HG03108 (cell line): ENCODE measurements around the gene C6orf132.

Source experiments
- ATAC-seq: cut with Tn5 transposase; IDR thresholded peaks from one replicate; pipeline ENCODE4 v1.9.1; 2021; ENCODE audit warnings: moderate library complexity; ENCODE audit not compliant: unreplicated experiment

Gene C6orf132

DNA sequence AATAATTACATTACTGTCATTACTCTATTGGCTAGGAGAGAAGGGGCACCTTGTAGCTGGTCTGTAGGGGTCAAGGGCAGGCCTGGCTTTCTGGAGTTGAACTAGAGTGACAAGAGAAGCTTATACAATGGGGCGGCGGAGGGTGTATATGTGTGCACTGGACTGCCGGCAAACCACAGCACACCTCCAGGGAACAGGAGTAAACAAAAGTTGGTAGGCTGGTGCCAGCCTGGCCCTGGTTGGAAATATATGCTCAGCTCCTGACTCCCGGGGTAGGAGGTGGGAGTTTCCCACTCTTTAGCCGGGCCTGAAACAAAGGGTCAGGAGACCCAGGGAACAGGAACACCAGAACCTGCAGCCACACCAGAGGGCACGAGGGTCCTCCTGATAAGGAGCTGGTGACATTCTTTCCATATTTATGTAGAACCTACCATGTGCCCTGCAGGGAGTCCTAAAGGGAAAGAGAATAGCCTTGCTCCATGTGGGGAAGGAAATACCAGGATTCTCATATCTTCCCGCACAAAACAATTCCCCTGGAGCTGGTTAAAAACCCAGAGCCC lies 5.1 kb downstream of the C6orf132 start:
- ATAC-seq: no peak

DNA sequence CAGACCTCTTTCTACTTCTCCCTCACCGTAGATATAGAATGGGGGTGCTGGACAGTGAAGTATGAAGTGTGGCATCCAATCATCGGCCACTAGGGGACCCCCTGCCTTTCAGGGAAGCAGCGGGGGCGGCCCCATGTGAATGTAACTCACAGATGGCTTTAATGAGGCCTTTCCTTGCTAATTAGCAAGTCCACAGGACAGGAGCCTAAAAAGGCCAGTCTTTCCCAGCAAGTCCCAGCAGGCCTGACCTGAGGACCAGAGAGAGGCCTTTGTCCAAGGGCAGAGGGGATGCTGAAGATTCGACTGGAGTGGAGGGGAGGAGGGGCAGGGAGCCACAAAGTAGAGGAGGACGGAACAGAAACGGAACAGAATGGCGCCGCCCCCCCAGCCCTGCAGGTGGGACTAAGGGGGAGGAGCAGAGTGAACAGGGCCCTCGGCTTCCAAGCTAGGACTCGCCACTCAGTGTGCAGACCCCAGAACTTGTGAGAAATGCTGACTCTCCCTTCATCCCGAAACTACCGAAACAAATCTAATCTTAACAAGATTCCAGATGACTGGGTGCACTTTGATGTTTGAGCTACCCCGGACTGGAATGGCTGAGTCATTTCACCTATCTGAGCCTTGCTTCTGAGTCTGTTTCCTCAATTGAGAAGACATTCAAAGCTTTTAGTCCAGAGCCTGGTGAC lies 5.8 kb downstream of the C6orf132 start:
- no peak for ATAC-seq

DNA sequence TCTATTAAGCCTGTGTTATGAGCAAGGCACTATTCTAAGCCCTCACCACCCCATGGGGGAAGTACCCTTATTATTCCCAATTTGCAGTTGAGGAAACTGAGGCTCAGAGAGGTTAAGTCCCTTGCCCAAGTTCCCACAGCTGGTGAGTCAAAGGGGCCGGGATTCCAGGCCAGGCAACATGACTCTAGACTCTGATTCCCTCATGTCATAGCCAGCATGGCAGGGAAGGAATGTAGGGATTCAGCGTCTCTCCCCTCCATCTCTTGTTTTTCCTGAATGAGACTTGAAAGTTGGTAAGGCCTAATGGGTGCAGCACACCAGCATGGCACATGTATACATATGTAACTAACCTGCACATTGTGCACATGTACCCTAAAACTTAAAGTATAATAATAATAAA lies 6.7 kb downstream of the C6orf132 start:
- no peak for ATAC-seq

DNA sequence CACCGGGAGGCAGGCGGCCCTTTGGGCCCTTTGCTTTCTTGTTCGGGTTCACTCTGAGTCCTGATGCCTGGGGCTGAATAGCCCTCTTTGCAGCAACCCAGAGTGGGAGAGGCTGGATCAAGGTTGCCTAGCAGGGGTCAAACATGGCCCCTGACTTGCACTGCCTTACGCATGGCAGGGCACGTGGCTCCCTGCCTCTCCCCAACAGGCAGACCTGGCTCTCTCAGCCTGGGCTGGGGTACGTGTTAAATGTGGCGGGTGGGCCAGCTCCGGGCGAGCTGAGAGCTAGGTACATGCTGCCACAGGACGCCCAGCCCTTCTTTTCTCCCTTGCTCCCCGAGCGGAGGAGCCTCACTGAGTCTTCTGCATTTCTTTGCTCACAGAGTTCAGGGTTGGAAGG lies 7.3 kb downstream of the C6orf132 start:
- no peak for ATAC-seq

DNA sequence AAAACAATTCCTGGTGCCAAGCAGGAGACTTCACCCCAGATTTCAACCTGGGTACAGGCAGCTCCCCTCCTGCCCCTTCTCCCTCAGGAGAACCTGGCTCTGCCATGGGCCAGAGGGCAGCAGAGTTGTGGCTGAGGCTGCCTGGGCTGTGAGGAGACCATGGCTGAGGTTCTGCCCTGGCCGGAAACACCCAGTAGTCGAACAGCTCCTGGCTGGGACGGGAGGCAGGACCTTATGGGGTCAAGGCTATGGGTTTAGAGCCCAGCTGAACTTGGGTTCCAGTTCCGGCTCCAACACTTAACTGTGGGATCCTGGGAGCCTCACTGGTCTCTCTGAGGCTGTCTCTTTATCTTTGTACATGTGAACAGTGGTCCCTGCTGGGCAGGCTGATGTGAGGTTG lies 8.5 kb downstream of the C6orf132 start:
- ATAC-seq: no peak

DNA sequence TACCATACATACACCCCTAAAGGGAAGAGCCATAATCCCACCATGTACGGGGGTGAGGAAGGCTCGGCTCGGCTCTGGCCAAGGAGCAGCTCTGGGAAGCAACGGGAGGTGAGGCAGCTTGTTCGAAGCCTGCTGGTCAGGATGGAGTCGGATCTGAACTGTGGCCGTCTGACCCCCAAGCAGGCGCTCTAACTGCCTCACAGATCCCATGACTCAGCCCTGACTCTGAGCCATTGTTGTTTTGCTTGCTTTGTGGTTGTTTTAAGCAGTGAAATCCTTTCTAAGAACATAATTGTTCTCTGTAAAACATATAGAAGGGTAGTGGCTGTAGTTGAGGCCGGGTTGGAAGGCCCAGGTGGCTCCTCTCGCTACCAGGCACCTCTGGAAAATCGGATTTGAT lies 10.9 kb downstream of the C6orf132 start:
- ATAC-seq: no peak

DNA sequence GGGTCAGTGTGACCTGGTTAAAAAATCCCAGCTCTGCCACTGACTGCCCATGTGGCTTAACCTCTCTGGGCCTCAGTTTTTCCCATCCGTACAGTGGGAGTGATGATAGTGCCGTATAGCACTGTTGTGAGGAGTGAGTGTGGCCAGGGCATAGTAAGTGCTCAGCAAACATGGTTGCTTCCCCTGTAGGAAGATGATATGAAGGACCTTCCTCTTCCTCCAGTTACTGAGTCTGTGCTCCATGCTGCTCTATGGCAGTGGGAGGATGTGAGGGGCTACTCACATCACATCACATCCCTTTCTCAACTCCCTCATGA lies 13.1 kb downstream of the C6orf132 start:
- no peak for ATAC-seq

DNA sequence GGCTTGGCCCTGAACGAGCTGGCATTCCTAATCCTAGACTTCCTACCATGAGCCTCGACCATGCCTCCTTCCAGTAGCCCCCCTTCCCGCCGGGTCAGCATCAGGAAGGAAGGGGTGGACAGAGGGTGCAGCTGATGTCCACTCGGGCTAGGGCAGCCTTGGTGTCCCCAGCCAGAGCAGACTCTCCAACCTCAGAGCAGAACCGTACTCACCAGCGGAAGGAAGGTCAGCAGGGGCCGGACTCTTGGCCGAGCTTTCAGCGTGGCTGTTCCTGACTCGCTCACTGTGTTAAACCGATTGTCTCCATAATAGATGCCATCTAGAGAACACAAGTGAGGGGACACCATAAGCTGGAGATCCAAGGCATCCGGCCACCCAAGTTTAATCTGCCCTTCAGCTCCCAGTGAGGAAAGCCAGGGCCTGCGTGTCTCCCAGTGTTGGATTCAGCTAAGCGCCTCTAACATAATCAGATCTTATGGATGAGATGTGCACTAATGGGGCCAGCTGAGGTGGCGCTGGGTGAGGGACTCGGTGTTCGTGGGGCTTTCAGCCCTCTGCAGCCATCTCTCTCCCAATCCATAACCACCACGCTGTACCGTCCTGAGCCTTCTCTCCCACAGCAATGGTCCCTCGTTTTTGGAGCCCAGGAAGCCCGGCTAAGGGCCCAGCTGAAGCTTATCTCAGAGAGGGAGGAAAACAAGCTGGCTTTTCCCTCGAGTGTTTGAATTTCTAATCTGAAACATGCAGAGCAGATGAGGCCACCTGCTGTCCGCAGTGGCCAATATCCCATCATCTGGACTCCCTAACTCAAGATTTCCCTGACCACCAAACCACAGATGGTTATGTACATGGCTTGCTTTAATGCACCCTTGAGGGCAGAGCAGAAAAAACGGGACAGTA lies 13.7 kb downstream of the C6orf132 start:
- ATAC-seq: no peak

DNA sequence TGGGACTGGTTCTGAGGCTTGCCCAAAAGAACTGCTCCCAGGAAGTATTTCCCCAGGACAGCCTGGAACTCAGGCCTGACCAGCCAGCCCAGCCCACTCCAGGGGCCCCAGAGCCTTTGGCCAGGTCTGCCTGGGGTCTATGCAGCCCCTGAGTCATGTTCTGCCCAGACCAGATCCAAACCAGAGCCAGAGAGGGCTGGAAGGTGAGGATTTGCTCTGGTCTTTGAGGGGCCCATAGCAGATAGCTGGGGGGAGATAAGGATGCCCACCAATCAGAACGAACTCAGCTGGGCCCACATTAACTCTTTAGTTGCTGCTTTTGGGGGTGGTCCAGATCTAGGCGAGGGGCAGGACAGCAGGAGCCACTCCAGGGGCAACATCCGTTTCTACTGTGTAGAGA lies 16.8 kb downstream of the C6orf132 start:
- ATAC-seq: no peak

DNA sequence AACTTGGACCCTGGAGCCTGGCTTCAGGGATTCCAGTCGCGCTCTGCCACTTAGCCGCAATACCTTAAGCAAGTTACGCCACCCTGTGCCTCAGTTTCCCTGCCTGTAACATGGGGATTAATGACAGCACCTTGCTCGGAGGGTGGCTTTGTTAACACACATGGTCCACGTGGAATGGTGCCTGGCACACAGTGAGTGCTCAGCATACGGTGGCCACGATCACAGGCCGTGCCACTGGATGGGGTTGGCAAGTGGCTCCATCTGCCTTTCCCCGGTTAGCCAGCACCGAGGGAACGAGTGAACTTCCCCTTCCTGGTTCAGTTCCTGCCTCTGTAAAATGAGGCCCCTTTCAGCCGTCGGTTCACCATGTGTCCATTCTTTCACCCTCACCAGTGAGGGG lies 17.2 kb downstream of the C6orf132 start:
- no peak for ATAC-seq

DNA sequence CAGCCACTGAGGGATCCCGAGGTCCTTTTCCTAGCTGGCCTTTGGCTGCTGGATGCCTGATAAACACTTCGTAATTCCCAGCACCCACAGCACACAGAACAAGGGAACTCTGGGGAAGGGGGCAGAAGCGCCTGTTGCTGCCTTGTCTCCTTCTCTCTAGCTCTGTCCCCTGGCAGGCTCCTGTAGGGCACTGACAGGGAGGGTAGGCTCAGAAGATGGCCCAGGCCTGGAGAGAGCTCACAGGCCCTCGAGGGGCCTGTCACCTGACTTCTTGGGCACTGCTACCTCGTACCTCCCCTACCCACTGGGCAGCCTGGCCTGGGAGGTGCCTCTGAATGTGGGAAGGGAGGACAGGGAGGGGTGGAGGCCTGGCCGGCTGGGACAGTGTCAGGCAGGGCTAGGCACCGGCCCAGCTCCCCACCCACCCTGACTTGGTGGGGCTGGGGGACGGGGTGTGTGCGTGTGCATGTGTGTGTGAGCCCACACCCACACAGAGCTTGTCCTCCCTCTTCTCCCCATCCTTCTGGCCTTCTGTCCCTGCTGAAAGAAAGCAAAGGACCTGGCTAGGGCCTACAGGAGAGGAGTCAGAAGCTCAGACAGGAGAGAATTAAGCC lies 18.1 kb downstream of the C6orf132 start:
- ATAC-seq: no peak

DNA sequence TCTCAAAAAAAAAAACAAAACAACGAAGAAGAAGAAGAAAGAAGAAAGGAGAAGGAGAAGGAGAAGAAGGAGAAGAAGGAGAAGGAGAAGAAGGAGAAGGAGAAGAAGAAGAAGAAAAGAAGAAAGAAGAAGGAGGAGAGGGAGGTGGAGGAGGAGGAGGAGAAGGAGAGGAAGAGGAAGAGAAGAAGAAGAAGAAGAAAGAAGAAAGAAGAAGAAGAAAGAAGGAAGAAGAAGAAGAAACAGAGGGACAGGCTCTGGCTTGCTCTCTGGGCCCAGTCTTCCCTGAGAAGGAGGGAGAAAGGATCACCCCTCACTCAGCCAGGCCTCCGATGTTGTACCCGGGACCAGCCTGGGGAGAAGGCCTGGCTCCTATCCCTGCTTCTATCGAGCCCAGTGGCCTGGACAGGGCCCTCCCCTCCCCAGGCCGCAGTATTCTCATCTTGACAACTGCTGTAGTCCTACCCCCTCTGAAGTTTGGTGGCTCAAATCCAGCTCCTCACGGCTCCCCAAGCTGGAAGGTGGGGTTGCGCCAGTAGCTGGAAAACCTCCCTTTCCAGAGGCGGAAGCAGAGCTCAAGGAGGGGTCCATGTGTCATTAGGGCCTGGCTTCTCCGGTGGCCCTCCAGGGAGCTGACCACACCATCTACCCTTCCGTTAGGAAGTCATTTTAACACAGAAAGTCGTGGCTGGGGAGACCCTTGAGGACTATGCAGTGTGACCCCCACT lies 18.9 kb downstream of the C6orf132 start:
- no peak for ATAC-seq

DNA sequence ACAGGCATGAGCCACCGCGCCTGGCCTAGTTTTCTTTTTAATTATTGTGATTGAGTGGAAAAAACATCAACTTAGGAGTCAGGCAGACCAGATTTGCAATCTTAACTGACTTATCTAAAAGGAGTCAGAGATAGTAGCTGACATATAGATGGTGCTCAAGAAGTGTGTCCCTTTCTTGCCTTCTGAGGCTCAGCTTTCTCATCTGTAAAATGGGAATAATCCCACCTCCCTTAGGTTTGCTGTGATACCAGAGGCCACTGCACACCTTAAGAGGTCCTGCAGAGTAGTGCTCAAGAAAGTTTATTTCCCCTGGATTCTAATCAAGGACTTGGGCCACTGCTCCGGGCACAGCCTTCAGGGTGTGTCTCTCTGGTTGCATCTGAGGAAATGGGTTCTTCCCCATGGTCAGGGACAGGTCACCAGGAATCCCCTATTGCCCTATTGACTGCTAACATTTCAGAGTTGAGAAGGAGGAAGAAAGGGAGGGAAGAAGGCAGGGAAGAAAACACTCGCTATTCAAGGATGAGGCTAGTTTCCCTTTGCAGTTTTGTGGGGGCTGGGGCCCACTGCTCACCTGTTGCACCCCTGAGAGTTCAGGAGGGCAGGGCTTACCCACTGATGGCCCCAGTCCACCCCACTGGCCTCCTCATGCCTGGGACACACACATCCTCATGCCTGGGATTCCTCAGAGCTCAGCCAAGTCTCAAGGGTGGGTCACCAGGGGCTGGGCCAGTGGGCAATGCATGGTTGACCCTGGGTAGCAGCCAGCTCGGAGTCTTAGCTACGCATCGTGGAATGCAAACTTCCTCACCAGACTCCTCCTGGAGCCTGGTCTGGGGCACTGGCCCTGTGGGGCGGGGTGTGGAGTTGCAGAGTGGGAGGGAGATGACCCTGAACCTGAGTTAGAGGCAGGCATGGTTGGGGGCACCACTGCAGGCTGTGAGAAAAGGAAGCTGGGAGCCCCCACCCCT lies 21.2 kb downstream of the C6orf132 start:
- ATAC-seq: no peak

DNA sequence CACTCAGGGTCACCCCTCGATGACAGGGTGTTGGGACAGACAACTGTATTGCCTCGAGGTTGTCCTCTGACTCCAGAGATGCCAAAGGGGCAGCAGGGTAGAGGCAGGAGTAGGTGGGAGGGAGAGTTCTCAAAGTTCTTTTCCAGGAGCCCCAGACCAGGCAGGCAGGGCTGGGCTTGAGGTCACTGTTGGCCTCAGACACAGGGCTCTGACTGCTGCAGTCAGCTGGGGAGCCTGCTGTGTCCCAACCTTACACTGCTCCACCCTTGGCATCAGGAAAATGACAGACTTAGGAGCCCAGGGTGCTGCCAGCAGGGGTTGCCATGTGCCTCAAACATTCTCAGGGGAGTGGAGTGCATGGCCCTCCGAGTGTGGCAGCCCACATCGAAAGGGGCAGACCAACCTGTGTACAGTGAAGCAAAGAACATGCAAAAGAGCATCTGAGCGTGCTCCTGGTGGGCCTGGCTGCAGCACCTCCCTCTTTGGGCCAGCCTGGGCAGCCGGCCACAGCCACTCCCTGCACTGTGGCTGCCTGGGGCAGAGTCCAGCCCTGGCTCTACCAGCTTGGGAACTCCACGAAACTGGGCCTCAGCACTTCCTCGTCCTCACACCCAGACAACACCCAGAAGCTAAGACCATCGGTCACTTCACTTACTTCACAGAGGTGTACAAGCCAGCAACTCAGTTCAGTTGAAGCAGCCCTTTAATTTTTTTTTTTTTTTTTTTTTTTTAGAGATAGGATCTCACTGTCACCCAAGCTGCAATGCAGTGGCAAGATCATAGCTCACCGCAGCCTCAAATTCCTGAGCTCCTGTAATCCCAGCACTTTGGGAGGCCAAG lies 24.0 kb downstream of the C6orf132 start:
- no peak for ATAC-seq

DNA sequence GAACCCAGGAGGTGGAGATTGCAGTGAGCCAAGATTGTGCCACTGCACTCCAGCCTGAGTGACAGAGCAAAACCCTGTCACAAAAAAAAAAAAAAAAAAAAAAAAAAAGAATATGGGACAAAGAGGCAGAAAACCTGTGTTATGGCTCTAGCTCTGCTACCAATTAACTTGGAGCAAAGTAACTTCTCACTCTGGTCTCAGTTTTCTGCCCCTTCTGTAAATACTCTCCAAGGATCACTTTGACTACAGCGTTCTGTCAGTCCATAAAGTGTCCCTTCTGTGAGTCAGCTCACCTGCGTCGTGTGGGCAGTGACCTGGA lies 24.6 kb downstream of the C6orf132 start:
- no peak for ATAC-seq

DNA sequence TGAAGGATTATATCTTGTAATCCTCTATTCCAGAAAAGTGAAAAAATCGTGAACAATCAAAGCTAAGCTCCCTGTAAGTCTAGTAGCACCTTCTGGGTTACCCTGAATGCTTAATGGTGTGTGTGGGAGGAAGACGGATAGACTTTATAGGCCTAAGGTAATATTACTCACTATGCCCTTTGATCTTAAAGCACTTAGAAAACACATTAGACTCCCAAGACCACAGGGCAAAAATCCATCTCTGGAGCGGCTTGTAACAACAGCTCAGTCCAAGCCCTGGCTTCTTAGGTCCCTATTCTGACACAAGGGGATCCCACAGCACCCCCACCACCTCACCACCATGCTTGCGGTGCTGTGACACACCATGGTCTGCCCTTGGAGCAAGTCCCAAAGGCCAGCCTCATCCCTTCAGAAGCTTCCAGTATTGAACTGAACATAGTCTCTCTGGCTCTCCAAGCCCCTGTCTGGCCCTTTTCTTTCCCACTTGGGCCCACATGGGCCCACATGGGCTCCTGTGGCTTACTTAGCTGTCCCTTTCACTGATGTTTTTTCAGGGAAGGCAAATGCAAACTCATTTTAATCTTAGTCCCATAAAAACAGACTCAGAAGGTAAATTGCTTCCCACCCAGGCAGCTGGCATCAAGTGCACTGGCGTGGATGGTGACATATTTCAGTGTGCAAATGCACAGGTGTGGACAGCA lies 28.3 kb downstream of the C6orf132 start:
- ATAC-seq: no peak

DNA sequence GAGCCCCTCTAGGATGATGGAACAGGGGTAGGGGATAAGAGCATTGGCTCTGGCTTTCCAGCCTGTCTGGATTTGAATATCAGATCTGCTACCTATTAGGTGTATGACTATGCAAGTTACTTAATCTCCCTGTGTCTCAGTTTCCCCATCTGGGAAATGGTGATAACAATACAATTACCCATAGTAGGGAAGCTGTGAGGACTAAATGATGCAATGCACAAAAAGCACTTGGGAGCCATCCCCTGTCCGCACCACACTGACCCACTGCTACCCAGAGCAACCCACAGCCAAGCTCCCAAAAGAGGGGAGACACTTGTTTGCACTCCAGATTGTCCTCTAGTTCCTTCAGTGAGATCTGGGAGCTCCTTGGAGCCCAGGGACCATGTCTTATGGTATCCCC lies 30.1 kb downstream of the C6orf132 start:
- ATAC-seq: no peak

DNA sequence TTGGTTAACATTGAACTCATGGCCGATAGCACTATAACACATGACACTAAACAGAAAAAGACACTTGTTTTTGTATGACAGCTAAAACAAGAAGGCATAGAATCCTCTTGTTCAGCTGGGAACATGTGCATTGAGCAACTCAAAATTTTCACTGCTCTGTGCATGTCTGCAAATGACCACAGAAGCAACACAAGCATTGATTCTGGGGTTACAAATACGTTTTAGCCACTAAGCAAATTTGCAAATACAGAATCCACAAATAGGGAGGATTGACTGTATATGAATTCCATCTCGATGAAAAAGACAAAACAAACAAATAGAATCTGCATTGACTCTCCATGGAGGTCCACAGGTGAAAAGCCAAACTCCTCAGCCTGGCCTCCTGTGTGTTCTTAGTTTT lies 31.7 kb downstream of the C6orf132 start:
- no peak for ATAC-seq

DNA sequence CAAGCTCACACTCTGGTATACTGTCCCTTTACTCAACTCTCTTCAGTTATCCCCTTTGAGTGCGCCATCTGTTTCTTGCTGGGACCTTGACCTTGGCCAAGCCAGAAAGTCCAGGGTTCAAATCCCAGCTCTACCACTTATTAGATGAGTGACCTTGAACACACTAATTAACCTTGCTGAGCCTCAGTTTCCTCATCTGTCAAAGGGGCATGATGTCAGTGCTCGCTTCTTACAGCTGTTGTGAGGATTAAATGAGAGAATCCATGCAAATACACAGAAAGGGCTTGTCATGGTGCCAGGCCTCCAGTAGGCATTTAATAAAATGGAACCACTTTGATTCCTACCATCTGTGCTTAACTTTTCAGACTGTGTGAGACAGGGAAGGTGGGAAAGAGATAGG lies 34.3 kb downstream of the C6orf132 start:
- ATAC-seq: no peak
